ENCODE results near the gene GNA12. TPM values are rescaled to one million over a fixed set of nuclear protein-coding genes. Genes with fewer than 3 reads are reported as not detected.

The GNA12 gene
- total and polyA plus RNA-seq, 2 of the 4 experiments (the other 2 are of a cell fraction) = 14.3 to 93.9 TPM

Other genes starting within 250 kb of the GNA12 start
- 5.6 and 6.1 TPM in 2 replicates for gene TTYH3, start 212.3 kb downstream of the GNA12 start, total RNA-seq (2012; rRNA removed)
- 82.6 and 106 TPM in 2 replicates for gene TTYH3, start 212.3 kb downstream of the GNA12 start, polyA plus RNA-seq (2012; rRNA removed)
- 0.54 and 0.83 TPM in 2 replicates for gene AMZ1, start 156.1 kb downstream of the GNA12 start, total RNA-seq (2012; rRNA removed)
- gene AMZ1, start 156.1 kb downstream of the GNA12 start, polyA plus RNA-seq (2012; rRNA removed) = 1.6 and 2.7 TPM in 2 replicates
- 0.18 and 0.28 TPM in 2 replicates for gene CARD11, start 199.6 kb upstream of the GNA12 start, total RNA-seq (2012; rRNA removed)
- 0.26 and 0.53 TPM in 2 replicates for gene CARD11, start 199.6 kb upstream of the GNA12 start, polyA plus RNA-seq (2012; rRNA removed)

Data from IMR-90 (cell line).